Type B pancreatic cell (in vitro differentiated cells): ENCODE measurements around the gene OTOP1. TPM values are rescaled to one million over a fixed set of nuclear protein-coding genes. Genes with fewer than 3 reads are reported as not detected.
"Not testable (repeated sequence)": the region's sequence is repeated elsewhere in the genome, so short reads cannot be mapped to it uniquely, and the experiment has no call there.

Experiments used
- DNase-seq: peaks from one replicate; pipeline ENCODE4 v3.0.0; 2021; ENCODE audit warnings: mixed read lengths; ENCODE audit not compliant: unreplicated experiment; ENCODE audit errors: extremely low spot score
- H3K27ac Mint-ChIP-seq: 2 replicates; pipeline ENCODE4 v1.8.0; 2021; ENCODE audit warnings: mild to moderate bottlenecking, mixed read lengths
- H3K27me3 Mint-ChIP-seq: 2 replicates; pipeline ENCODE4 v1.8.0; 2021; ENCODE audit warnings: mixed read lengths
- H3K36me3 Mint-ChIP-seq: 2 replicates; pipeline ENCODE4 v1.8.0; 2021; ENCODE audit warnings: mixed read lengths
- H3K4me1 Mint-ChIP-seq: one replicate; pipeline ENCODE4 v1.8.0; 2021; ENCODE audit warnings: mixed read lengths; ENCODE audit not compliant: unreplicated experiment
- H3K4me3 Mint-ChIP-seq: 2 replicates; pipeline ENCODE4 v1.8.0; 2021; ENCODE audit warnings: mild to moderate bottlenecking, mixed read lengths
- H3K9me3 Mint-ChIP-seq: 2 replicates; pipeline ENCODE4 v1.8.0; 2021; ENCODE audit warnings: mixed read lengths
- CTCF ChIP-seq: fragments of 200-600 bp; sonication (generic); conservative IDR thresholded peaks from 2 replicates; pipeline ENCODE4 v1.5.0; 2021; ENCODE audit warnings: antibody characterized with exemption, mild to moderate bottlenecking
- total RNA-seq: library from RNA; stranded (reverse); gene quantifications from 2 replicates; pipeline ENCODE4 v1.2.1, GENCODE V29; 2021; ENCODE audit warnings: low replicate concordance

OTOP1 gene
- total RNA-seq, 1 donor from 2014 or later, result not detected

GRCh38 chr4:4269331-4269731 lies 42.6 kb upstream of the OTOP1 start:
- Mint-ChIP-seq H3K4me3 (no peak overlapping the region), H3K27ac (no peak overlapping the region), H3K27me3 (no peaks in the 10 kb centered on the region), H3K4me1 (no peaks in the 10 kb centered on the region), H3K36me3 (peaks cover 7% of the 10 kb centered on the region), H3K9me3 (no peaks in the 10 kb centered on the region)
- DNase-seq, result no peak
- TF ChIP-seq CTCF, result no peak

- Mint-ChIP-seq H3K9me3 (no peaks in the 10 kb centered on the region), H3K4me1 (no peaks in the 10 kb centered on the region), H3K36me3 (peaks cover 4% of the 10 kb centered on the region), H3K27me3 (no peaks in the 10 kb centered on the region), H3K27ac (no peak overlapping the region), H3K4me3 (no peak overlapping the region)
- DNase-seq, result no peak
- no peak for TF ChIP-seq CTCF
These were observed 42.0 kb upstream of the OTOP1 start for GRCh38 chr4:4268776-4269175.

- H3K36me3 Mint-ChIP-seq, result peaks cover 4% of the 10 kb centered on the region
- no peak overlapping the region for H3K27ac Mint-ChIP-seq
- no peaks in the 10 kb centered on the region for H3K27me3 Mint-ChIP-seq
- DNase-seq, result no peak
- no peaks in the 10 kb centered on the region for H3K4me1 Mint-ChIP-seq
- no peak for TF ChIP-seq CTCF
- H3K9me3 Mint-ChIP-seq, result no peaks in the 10 kb centered on the region
- H3K4me3 Mint-ChIP-seq, result no peak overlapping the region
These were observed 41.3 kb upstream of the OTOP1 start for GRCh38 chr4:4267981-4268380.

- Mint-ChIP-seq H3K9me3 (no peaks in the 10 kb centered on the region), H3K36me3 (no peaks in the 10 kb centered on the region), H3K4me3 (no peak overlapping the region), H3K4me1 (peaks cover 14% of the 10 kb centered on the region), H3K27ac (no peak overlapping the region), H3K27me3 (peaks cover 7% of the 10 kb centered on the region)
- peak; percentile 61 for TF ChIP-seq CTCF
- no peak for DNase-seq
These were observed 33.5 kb upstream of the OTOP1 start for GRCh38 chr4:4260185-4260751.

- Mint-ChIP-seq H3K9me3 (no peaks in the 10 kb centered on the region), H3K4me1 (peaks cover 14% of the 10 kb centered on the region), H3K36me3 (no peaks in the 10 kb centered on the region), H3K4me3 (peak overlapping the region; percentile 54), H3K27me3 (peaks cover 11% of the 10 kb centered on the region), H3K27ac (peak overlapping the region; percentile 33)
- no peak for TF ChIP-seq CTCF
- DNase-seq, result no peak
These were observed 32.9 kb upstream of the OTOP1 start for GRCh38 chr4:4259484-4260100.

- H3K4me3 Mint-ChIP-seq, DNase-seq, H3K36me3 Mint-ChIP-seq, H3K9me3 Mint-ChIP-seq, H3K27ac Mint-ChIP-seq: not testable (repeated sequence)
- H3K27me3 Mint-ChIP-seq, result peaks cover 15% of the 10 kb centered on the region
- peaks cover 14% of the 10 kb centered on the region for H3K4me1 Mint-ChIP-seq
These were observed 31.0 kb upstream of the OTOP1 start for GRCh38 chr4:4257705-4258104.
